NCI-H226 (cell line): Measurements from ENCODE around the gene CBFA2T2.

Source experiments
- DNase-seq: peaks from one replicate; pipeline ENCODE4 v3.0.0-alpha.2; 2015

The CBFA2T2 gene

GRCh38 chr20:33669873-33670640, 180.2 kb downstream of the CBFA2T2 start:
- DNase-seq, result no peak

GRCh38 chr20:33670715-33671499, 181.0 kb downstream of the CBFA2T2 start:
- no peak for DNase-seq

GRCh38 chr20:33671573-33672288, 181.8 kb downstream of the CBFA2T2 start:
- DNase-seq, result no peak

- DNase-seq, result no peak
Measured at GRCh38 chr20:33672426-33673113, 182.7 kb downstream of the CBFA2T2 start.

- DNase-seq, result no peak
Measured at GRCh38 chr20:33673114-33673409, 183.2 kb downstream of the CBFA2T2 start.

- no peak for DNase-seq
Measured at GRCh38 chr20:33673410-33674293, 183.8 kb downstream of the CBFA2T2 start.

- DNase-seq, result peak; percentile 45
Measured at GRCh38 chr20:33674294-33675135, 184.6 kb downstream of the CBFA2T2 start, which contains the start of gene NECAB3. NECAB3 (minus strand) TSS chr20:33674428; CDS start chr20:33674352, 76 bp downstream.

GRCh38 chr20:33675136-33675959, 185.5 kb downstream of the CBFA2T2 start:
- no peak for DNase-seq

- DNase-seq, result no peak
Measured at GRCh38 chr20:33676121-33676520, 186.2 kb downstream of the CBFA2T2 start.

GRCh38 chr20:33676652-33677645, 187.1 kb downstream of the CBFA2T2 start:
- no peak for DNase-seq

GRCh38 chr20:33677991-33678702, 188.3 kb downstream of the CBFA2T2 start:
- no peak for DNase-seq

- no peak for DNase-seq
Measured at GRCh38 chr20:33679758-33680485, 190.0 kb downstream of the CBFA2T2 start.

GRCh38 chr20:33680686-33681085, 190.8 kb downstream of the CBFA2T2 start:
- no peak for DNase-seq

- no peak for DNase-seq
Measured at GRCh38 chr20:33681288-33681687, 191.4 kb downstream of the CBFA2T2 start.

- DNase-seq, result no peak
Measured at GRCh38 chr20:33681728-33682353, 191.9 kb downstream of the CBFA2T2 start.

- DNase-seq, result no peak
Measured at GRCh38 chr20:33684533-33685327, 194.8 kb downstream of the CBFA2T2 start.
